T-cell (primary cell): ENCODE results near the gene APBB2. TPM values are rescaled to one million over a fixed set of nuclear protein-coding genes. Genes with fewer than 3 reads are reported as not detected.

Experiments
- ATAC-seq, 4 experiments: fragments of 200-7000 bp in 3 of 4; fragments of 150-1000 bp in 1 of 4; cut with Tn5 transposase; replicated peaks in 1 of 4; 1 replicate in 3 of 4; 2 replicates in 1 of 4; pipeline ENCODE4 v1.10.0; 2021; ENCODE audit warnings: moderate library complexity in 3 of 4, mild to moderate bottlenecking in 2 of 4, moderate number of reproducible peaks in 1 of 4
- CTCF ChIA-PET, 2 donors: fragments of 300-600 bp; sonication (Branson Sonifier 250); formaldehyde crosslinking; loops; one replicate each; lab custom pipeline; 2022; ENCODE audit warnings: antibody characterized with exemption in 2 of 2; lab: Charles Lee
- POLR2A ChIA-PET, 2 donors: fragments of 300-600 bp; sonication (Branson Sonifier 250); formaldehyde crosslinking; loops; one replicate each; lab custom pipeline; 2022; ENCODE audit warnings: antibody characterized with exemption in 2 of 2; lab: Charles Lee
- DNase-seq, 35 experiments: peaks; one replicate each; pipeline versions ENCODE4 v3.0.0 to v3.0.0-alpha.2; 2013 to 2023
- H3K27ac ChIP-seq: one replicate; pipeline ENCODE4 v1.5.1; 2013; ENCODE audit warnings: low read length
- H3K27me3 ChIP-seq, 2 experiments: replicated peaks in 1 of 2; 1 replicate in 1 of 2; 2 replicates in 1 of 2; pipeline versions ENCODE4 v1.6.1 to v1.7.0; 2013; ENCODE audit warnings: low read length in 1 of 2, mixed read lengths in 1 of 2; ENCODE audit not compliant: control insufficient read depth in 2 of 2, insufficient read depth in 2 of 2; ENCODE audit errors: extremely low read depth in 1 of 2
- H3K36me3 ChIP-seq, 2 donors: 1 replicate in 1 of 2; 2 replicates in 1 of 2; pipeline versions ENCODE4 v1.6.1 to v1.7.0; 2013; ENCODE audit warnings: low read length in 1 of 2; ENCODE audit not compliant: control insufficient read depth in 2 of 2, insufficient read depth in 1 of 2; ENCODE audit errors: extremely low read depth in 1 of 2
- H3K4me1 ChIP-seq, 2 experiments: 1 replicate in 1 of 2; 2 replicates in 1 of 2; pipeline versions ENCODE4 v1.6.1 to v1.7.0; 2013; ENCODE audit warnings: low read length in 2 of 2, mixed read lengths in 1 of 2; ENCODE audit not compliant: insufficient read depth in 2 of 2, control insufficient read depth in 1 of 2; ENCODE audit errors: extremely low read depth in 1 of 2
- H3K4me3 ChIP-seq, 2 donors: 1 replicate in 1 of 2; 2 replicates in 1 of 2; pipeline versions ENCODE4 v1.5.1 to v1.7.0; 2013; ENCODE audit warnings: mild to moderate bottlenecking in 2 of 2, low read length in 1 of 2, moderate library complexity in 1 of 2; ENCODE audit not compliant: control insufficient read depth in 1 of 2; ENCODE audit errors: extremely low read depth in 1 of 2
- H3K9me3 ChIP-seq: 2 replicates; pipeline ENCODE4 v1.7.0; 2013
- H3K27ac Mint-ChIP-seq, 2 donors: one replicate each; pipeline ENCODE4 v1.8.0; 2020 to 2021; ENCODE audit warnings: mild to moderate bottlenecking in 2 of 2, mixed read lengths in 2 of 2
- H3K27me3 Mint-ChIP-seq, 2 donors: one replicate each; pipeline ENCODE4 v1.8.0; 2021 to 2022; ENCODE audit warnings: mixed read lengths in 2 of 2
- H3K36me3 Mint-ChIP-seq: one replicate; pipeline ENCODE4 v1.8.0; 2021; ENCODE audit warnings: mixed read lengths
- H3K4me1 Mint-ChIP-seq, 3 donors: one replicate each; pipeline ENCODE4 v1.8.0; 2020 to 2022; ENCODE audit warnings: mixed read lengths in 3 of 3, mild to moderate bottlenecking in 1 of 3
- H3K4me3 Mint-ChIP-seq, 3 donors: one replicate each; pipeline ENCODE4 v1.8.0; 2020 to 2022; ENCODE audit warnings: mild to moderate bottlenecking in 3 of 3, mixed read lengths in 3 of 3, moderate library complexity in 3 of 3
- H3K9me3 Mint-ChIP-seq, 3 donors: one replicate each; pipeline ENCODE4 v1.8.0; 2020 to 2022; ENCODE audit warnings: mixed read lengths in 3 of 3
- WGBS: methylation state at CpG from one replicate; pipeline ENCODE4 v1.1.5; 2013; ENCODE audit warnings: missing lambda C conversion rate; ENCODE audit not compliant: insufficient coverage; 5-methylcytosine and 5-hydroxymethylcytosine counted together
- total RNA-seq, 35 experiments: library from RNA in 6 of 35; stranded (reverse) in 6 of 35; fragments of 120-200 nt in 1 of 35; gene quantifications; one replicate each; pipeline versions ENCODE4 v1.2.1 to v1.2.4 and lab custom pipeline; 2013 to 2026

Gene APBB2
- total RNA-seq, 5 donors from 2014 or later (not counting 1 experiment from before 2014, with no cell fraction given), result 0.23 to 1.6 (median 0.70) TPM

GRCh38 chr4:40856277-40856839 is 358.0 kb downstream of the APBB2 start:
- H3K4me3 Mint-ChIP-seq, result peak overlapping the region; percentile 56 to 81 (median 73)
- H3K4me3 ChIP-seq, result peak overlapping the region; percentile 26 to 83
- DNase-seq (no peak), ATAC-seq (no peak)
- H3K27me3 Mint-ChIP-seq, result peaks cover 51% of the 10 kb centered on the region in 2 donors
- no peak overlapping the region for H3K27ac Mint-ChIP-seq
- ChIA-PET POLR2A (no interaction called here), CTCF (no interaction called here)
- no peaks in the 10 kb centered on the region for H3K36me3 ChIP-seq
- 18% methylated on average over 10 of the region's 16 CpGs for WGBS
- H3K27ac ChIP-seq, result no peak overlapping the region
- H3K27me3 ChIP-seq, result peaks cover 2 to 52% of the 10 kb centered on the region in 2 experiments
- H3K9me3 ChIP-seq, result no peaks in the 10 kb centered on the region
- no peaks in the 10 kb centered on the region for H3K36me3 Mint-ChIP-seq
- peaks cover 0 to 7% of the 10 kb centered on the region in 2 experiments for H3K4me1 ChIP-seq
- peaks cover 12 to 15% (median 14%) of the 10 kb centered on the region in 3 donors for H3K4me1 Mint-ChIP-seq
- no peaks in the 10 kb centered on the region for H3K9me3 Mint-ChIP-seq

GRCh38 chr4:40850496-40850895 is 363.8 kb downstream of the APBB2 start:
- Histone ChIP-seq H3K27me3 (peaks cover 0 to 31% of the 10 kb centered on the region in 2 experiments), H3K27ac (no peak overlapping the region), H3K9me3 (no peaks in the 10 kb centered on the region), H3K4me3 (no peak overlapping the region), H3K36me3 (no peaks in the 10 kb centered on the region), H3K4me1 (no peaks in the 10 kb centered on the region)
- POLR2A ChIA-PET, result no interaction called here
- no peak for DNase-seq
- ATAC-seq, result no peak
- no peaks in the 10 kb centered on the region for H3K9me3 Mint-ChIP-seq
- H3K27me3 Mint-ChIP-seq, result peaks cover 35 to 36% of the 10 kb centered on the region in 2 donors
- no peak overlapping the region for H3K4me3 Mint-ChIP-seq
- no peak overlapping the region for H3K27ac Mint-ChIP-seq
- no peaks in the 10 kb centered on the region for H3K36me3 Mint-ChIP-seq
- CTCF ChIA-PET, result no interaction called here
- no CpG with 5 or more reads among the region's 4 CpGs for WGBS
- no peaks in the 10 kb centered on the region for H3K4me1 Mint-ChIP-seq

- Histone ChIP-seq H3K27me3 (peaks cover 0 to 18% of the 10 kb centered on the region in 2 experiments), H3K4me3 (no peak overlapping the region), H3K36me3 (no peaks in the 10 kb centered on the region), H3K9me3 (no peaks in the 10 kb centered on the region), H3K27ac (no peak overlapping the region), H3K4me1 (no peaks in the 10 kb centered on the region)
- H3K36me3 Mint-ChIP-seq, result no peaks in the 10 kb centered on the region
- no peak for ATAC-seq
- POLR2A ChIA-PET, result interaction anchor here in 1 of 2 donors (0.6 kb wide), 1 partner anchor 876 kb away, joined by 3 read pairs; no protein-coding TSS in a partner anchor
- no peak overlapping the region for H3K27ac Mint-ChIP-seq
- no peak for DNase-seq
- CTCF ChIA-PET, result no interaction called here
- H3K4me3 Mint-ChIP-seq, result no peak overlapping the region
- H3K27me3 Mint-ChIP-seq, result peaks cover 22% of the 10 kb centered on the region in 2 donors
- H3K4me1 Mint-ChIP-seq, result no peaks in the 10 kb centered on the region
- no peaks in the 10 kb centered on the region for H3K9me3 Mint-ChIP-seq
- WGBS, result no CpG with 5 or more reads among the region's 3 CpGs
These were observed 365.4 kb downstream of the APBB2 start for GRCh38 chr4:40848940-40849339.

- Mint-ChIP-seq H3K4me3 (no peak overlapping the region), H3K36me3 (no peaks in the 10 kb centered on the region), H3K27ac (no peak overlapping the region), H3K9me3 (no peaks in the 10 kb centered on the region), H3K4me1 (no peaks in the 10 kb centered on the region), H3K27me3 (peaks cover 15 to 18% of the 10 kb centered on the region in 2 donors)
- DNase-seq, result no peak
- H3K9me3 ChIP-seq, result no peaks in the 10 kb centered on the region
- H3K4me1 ChIP-seq, result no peaks in the 10 kb centered on the region
- no peak overlapping the region for H3K4me3 ChIP-seq
- 79% methylated on average over 3 of the region's 5 CpGs for WGBS
- ChIA-PET POLR2A (no interaction called here), CTCF (no interaction called here)
- H3K27ac ChIP-seq, result no peak overlapping the region
- peaks cover 0 to 13% of the 10 kb centered on the region in 2 experiments for H3K27me3 ChIP-seq
- ATAC-seq, result no peak
- H3K36me3 ChIP-seq, result no peaks in the 10 kb centered on the region
These were observed 366.1 kb downstream of the APBB2 start for GRCh38 chr4:40848251-40848650.

GRCh38 chr4:40846532-40846931 is 367.8 kb downstream of the APBB2 start:
- H3K4me1 Mint-ChIP-seq, result no peaks in the 10 kb centered on the region
- POLR2A ChIA-PET, result no interaction called here

GRCh38 chr4:40845154-40845835 is 369.0 kb downstream of the APBB2 start:
- H3K9me3 Mint-ChIP-seq, result no peaks in the 10 kb centered on the region
- H3K36me3 Mint-ChIP-seq, result no peaks in the 10 kb centered on the region
- H3K27me3 Mint-ChIP-seq, result peaks cover 5 to 9% of the 10 kb centered on the region in 2 donors
- H3K4me3 ChIP-seq, result no peak overlapping the region
- DNase-seq (no peak), ATAC-seq (no peak)
- no peak overlapping the region for H3K27ac ChIP-seq
- H3K4me1 Mint-ChIP-seq, result peaks cover 0 to 4% (median 0%) of the 10 kb centered on the region in 3 donors
- H3K4me1 ChIP-seq, result no peaks in the 10 kb centered on the region
- ChIA-PET CTCF (interaction anchor here in 1 of 2 donors (0.6 to 1.3 kb wide), 2 partner anchors 9 to 66 kb away, joined by 3 to 8 read pairs; no protein-coding TSS in a partner anchor), POLR2A (interaction anchor here in 1 of 2 donors (0.6 kb wide), 1 partner anchor 1944 kb away, joined by 3 read pairs; no protein-coding TSS in a partner anchor)
- H3K27ac Mint-ChIP-seq, result no peak overlapping the region
- WGBS, result 71% methylated on average over 4 of the region's 10 CpGs
- no peaks in the 10 kb centered on the region for H3K36me3 ChIP-seq
- no peaks in the 10 kb centered on the region for H3K9me3 ChIP-seq
- H3K27me3 ChIP-seq, result peaks cover 0 to 6% of the 10 kb centered on the region in 2 experiments
- H3K4me3 Mint-ChIP-seq, result no peak overlapping the region

More at GRCh38 chr4:40846532-40846931, 367.8 kb downstream of the APBB2 start:
- Histone ChIP-seq H3K4me3 (no peak overlapping the region), H3K27me3 (peaks cover 0 to 6% of the 10 kb centered on the region in 2 experiments), H3K4me1 (no peaks in the 10 kb centered on the region), H3K9me3 (no peaks in the 10 kb centered on the region), H3K36me3 (no peaks in the 10 kb centered on the region), H3K27ac (no peak overlapping the region)
- Mint-ChIP-seq H3K9me3 (no peaks in the 10 kb centered on the region), H3K27ac (no peak overlapping the region), H3K27me3 (peaks cover 8 to 11% of the 10 kb centered on the region in 2 donors), H3K36me3 (no peaks in the 10 kb centered on the region), H3K4me3 (no peak overlapping the region)
- CTCF ChIA-PET, result interaction anchor here (0.6 to 1.2 kb wide), 5 partner anchors 9 to 950 kb away, joined by 3 to 5 read pairs (median 3); no protein-coding TSS in a partner anchor
- DNase-seq (no peak), ATAC-seq (no peak)
- WGBS, result no CpG with 5 or more reads among the region's 5 CpGs
